ENCODE measurements around the gene TBXAS1.

TBXAS1 gene

DNA sequence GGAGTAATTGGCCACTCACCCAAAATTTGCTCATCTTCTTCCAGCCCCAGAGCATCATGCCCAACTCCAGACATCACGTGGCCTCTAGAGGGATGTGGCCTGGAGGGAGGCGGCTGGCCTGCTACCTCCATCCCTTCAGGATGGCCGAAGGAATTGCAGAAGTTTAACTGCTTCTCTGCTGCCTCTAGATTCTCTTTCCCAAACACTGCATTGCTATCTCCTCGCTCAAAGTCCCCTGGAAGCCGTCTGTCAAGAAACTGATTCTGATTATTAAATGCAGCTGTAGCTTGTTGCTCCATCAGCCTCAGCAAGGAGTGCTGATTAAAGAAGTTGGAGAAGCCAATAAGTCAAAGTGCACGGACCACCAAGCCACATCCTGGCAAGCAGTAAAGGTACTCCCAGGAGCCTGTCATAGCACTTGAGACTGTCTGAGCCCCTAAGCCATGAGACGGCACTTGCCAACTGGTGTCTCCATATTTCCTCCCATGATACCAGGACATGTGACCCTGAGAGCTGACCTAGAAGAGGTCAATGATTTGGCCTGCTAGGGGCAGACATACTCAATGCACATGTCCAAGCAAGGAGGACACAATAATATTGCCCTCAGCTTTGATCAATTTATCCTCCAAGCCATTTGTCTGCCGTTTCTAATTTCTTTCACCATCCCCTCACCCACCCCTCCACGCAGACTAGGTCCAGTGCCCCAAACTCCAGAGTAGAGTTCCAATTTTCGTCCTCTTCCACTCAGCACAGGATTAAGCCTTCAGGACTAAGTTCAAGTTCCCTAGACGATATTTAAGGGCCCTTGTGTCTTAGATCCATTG, 84.2 kb downstream of the TBXAS1 start:
- TF ChIP-seq, protein P1, sequence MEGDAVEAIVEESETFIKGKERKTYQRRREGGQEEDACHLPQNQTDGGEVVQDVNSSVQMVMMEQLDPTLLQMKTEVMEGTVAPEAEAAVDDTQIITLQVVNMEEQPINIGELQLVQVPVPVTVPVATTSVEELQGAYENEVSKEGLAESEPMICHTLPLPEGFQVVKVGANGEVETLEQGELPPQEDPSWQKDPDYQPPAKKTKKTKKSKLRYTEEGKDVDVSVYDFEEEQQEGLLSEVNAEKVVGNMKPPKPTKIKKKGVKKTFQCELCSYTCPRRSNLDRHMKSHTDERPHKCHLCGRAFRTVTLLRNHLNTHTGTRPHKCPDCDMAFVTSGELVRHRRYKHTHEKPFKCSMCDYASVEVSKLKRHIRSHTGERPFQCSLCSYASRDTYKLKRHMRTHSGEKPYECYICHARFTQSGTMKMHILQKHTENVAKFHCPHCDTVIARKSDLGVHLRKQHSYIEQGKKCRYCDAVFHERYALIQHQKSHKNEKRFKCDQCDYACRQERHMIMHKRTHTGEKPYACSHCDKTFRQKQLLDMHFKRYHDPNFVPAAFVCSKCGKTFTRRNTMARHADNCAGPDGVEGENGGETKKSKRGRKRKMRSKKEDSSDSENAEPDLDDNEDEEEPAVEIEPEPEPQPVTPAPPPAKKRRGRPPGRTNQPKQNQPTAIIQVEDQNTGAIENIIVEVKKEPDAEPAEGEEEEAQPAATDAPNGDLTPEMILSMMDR (IDR thresholded peaks at IDR 0.05; ENCODE audit: extremely low read depth, insufficient read depth, missing control alignments) = no peak
- DNase-seq (ENCODE audit: low spot score) = no peak
- in situ Hi-C loops (cut with MboI; ENCODE audit: low pct_unique_long_range_greater_than_20kb, low sequenced_read_pairs, unreplicated experiment) = no loop called here

GRCh38 chr7:139913845-139914135, 84.7 kb downstream of the TBXAS1 start:
- in situ Hi-C loops (cut with MboI; ENCODE audit: low pct_unique_long_range_greater_than_20kb, low sequenced_read_pairs, unreplicated experiment) = no loop called here
- no peak for DNase-seq (ENCODE audit: low spot score)
- TF ChIP-seq, protein P1 (IDR thresholded peaks at IDR 0.05; ENCODE audit: extremely low read depth, insufficient read depth, missing control alignments) = no peak

DNA sequence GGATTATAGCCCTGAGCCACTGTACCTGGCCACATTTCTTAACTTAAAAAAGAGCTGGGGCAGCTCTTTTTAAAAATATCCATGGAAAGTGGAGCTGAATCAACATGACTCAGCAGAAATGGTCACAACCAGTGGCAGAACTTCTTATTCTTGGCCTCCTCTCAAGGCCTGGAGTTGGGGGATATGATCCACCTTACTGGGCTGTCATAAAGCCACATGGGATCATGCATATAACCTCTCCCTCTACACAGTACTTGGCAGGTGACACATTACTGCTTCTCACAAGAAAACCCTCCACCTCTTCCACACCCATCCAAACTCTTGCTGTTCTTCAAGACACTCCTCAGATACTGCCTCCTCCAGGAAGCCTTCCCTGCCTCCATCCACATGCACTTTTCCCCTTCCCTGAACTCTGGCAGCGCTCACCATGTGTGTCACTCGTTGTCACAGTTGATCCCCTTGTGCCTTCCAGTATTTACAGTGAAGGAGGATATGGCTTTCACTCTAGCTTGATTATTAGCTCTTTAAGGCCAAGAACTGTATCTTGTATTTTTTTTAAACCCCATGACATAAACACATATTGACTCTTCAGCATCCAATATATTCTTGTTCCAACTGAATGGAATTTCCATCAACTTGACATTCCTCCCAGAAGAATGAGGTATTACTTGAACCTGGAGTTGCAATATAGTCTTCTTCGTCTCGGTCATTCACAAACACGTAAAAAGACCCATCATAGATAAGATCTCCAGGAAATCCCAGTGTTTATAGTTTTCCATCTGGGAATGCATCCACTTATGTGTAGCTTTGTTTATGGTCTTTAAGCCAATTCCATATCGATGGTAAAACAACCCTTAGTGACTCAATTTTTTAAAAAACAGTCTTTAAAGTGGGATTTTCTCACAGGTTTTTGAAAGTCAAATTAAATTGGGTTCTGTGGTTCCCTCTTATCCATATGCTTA, 85.5 kb downstream of the TBXAS1 start:
- no peak for DNase-seq (ENCODE audit: low spot score)
- in situ Hi-C loops (cut with MboI; ENCODE audit: low pct_unique_long_range_greater_than_20kb, low sequenced_read_pairs, unreplicated experiment) = no loop called here
- TF ChIP-seq, protein P1 (IDR thresholded peaks at IDR 0.05; ENCODE audit: extremely low read depth, insufficient read depth, missing control alignments) = no peak

GRCh38 chr7:139915268-139915863, 86.3 kb downstream of the TBXAS1 start:
- in situ Hi-C loops (cut with MboI; ENCODE audit: low pct_unique_long_range_greater_than_20kb, low sequenced_read_pairs, unreplicated experiment) = no loop called here
- TF ChIP-seq, protein P1 (IDR thresholded peaks at IDR 0.05; ENCODE audit: extremely low read depth, insufficient read depth, missing control alignments) = no peak
- DNase-seq (ENCODE audit: low spot score) = no peak

- TF ChIP-seq, protein P1 (IDR thresholded peaks at IDR 0.05; ENCODE audit: extremely low read depth, insufficient read depth, missing control alignments) = no peak
- in situ Hi-C loops (cut with MboI; ENCODE audit: low pct_unique_long_range_greater_than_20kb, low sequenced_read_pairs, unreplicated experiment) = no loop called here
- peak; percentile 73 for DNase-seq (ENCODE audit: low spot score)
Observed at GRCh38 chr7:139915864-139916716, 87.0 kb downstream of the TBXAS1 start.

Data from GM13977 (cell line).